H9 (cell line): Measurements from ENCODE around the gene RTN4R. TPM values are rescaled to one million over a fixed set of nuclear protein-coding genes. Genes with fewer than 3 reads are reported as not detected.

ENCODE experiments used
- DNase-seq: peaks from one replicate; pipeline ENCODE4 v3.0.0-alpha.2; 2017
- H2AFZ ChIP-seq: one replicate; pipeline ENCODE4 v1.6.1; 2013; ENCODE audit warnings: mild to moderate bottlenecking, low read length, control low read depth, moderate library complexity
- H2AK5ac ChIP-seq: 2 replicates; pipeline ENCODE4 v1.6.1; 2013; ENCODE audit warnings: low read length, control low read depth, mixed read lengths; ENCODE audit not compliant: insufficient read length
- H2BK120ac ChIP-seq: one replicate; pipeline ENCODE4 v1.6.1; 2013; ENCODE audit warnings: low read depth, mild to moderate bottlenecking, low read length, control low read depth, inconsistent platforms; ENCODE audit not compliant: poor library complexity, severe bottlenecking
- H2BK12ac ChIP-seq: 2 replicates; pipeline ENCODE4 v1.6.1; 2013; ENCODE audit warnings: low read length, control low read depth, mixed read lengths, low read depth; ENCODE audit not compliant: insufficient read length
- H2BK15ac ChIP-seq: 2 replicates; pipeline ENCODE4 v1.6.1; 2013; ENCODE audit warnings: low read depth, low read length, control low read depth
- H2BK20ac ChIP-seq: one replicate; pipeline ENCODE4 v1.6.1; 2013; ENCODE audit warnings: low read depth, mild to moderate bottlenecking, low read length, control low read depth, inconsistent platforms; ENCODE audit not compliant: poor library complexity, severe bottlenecking
- H2BK5ac ChIP-seq: 2 replicates; pipeline ENCODE4 v1.6.1; 2013; ENCODE audit warnings: low read length, control low read depth, mixed read lengths; ENCODE audit not compliant: insufficient read length
- H3K14ac ChIP-seq: 2 replicates; pipeline ENCODE4 v1.6.1; 2013; ENCODE audit warnings: low read length, control low read depth; ENCODE audit not compliant: insufficient read depth
- H3K18ac ChIP-seq: 2 replicates; pipeline ENCODE4 v1.6.1; 2013; ENCODE audit warnings: low read depth, mild to moderate bottlenecking, mixed read lengths, low read length, control low read depth; ENCODE audit not compliant: insufficient read length
- H3K23ac ChIP-seq: 2 replicates; pipeline ENCODE4 v1.6.1; 2013; ENCODE audit warnings: low read length, control low read depth, mixed read lengths, low read depth; ENCODE audit not compliant: insufficient read length
- H3K23me2 ChIP-seq: 2 replicates; pipeline ENCODE4 v1.6.1; 2013; ENCODE audit warnings: low read depth, mild to moderate bottlenecking, mixed read lengths, low read length, control low read depth; ENCODE audit not compliant: insufficient read length, poor library complexity, severe bottlenecking
- H3K27ac ChIP-seq: 2 replicates; pipeline ENCODE4 v1.5.1; 2013; ENCODE audit warnings: low read length, control low read depth, mixed read lengths, low read depth; ENCODE audit not compliant: insufficient read length
- H3K27me3 ChIP-seq: 2 replicates; pipeline ENCODE4 v1.6.1; 2013; ENCODE audit warnings: low read length, control low read depth, inconsistent platforms; ENCODE audit not compliant: insufficient read depth
- H3K4ac ChIP-seq: 2 replicates; pipeline ENCODE4 v1.6.1; 2013; ENCODE audit warnings: low read depth, mild to moderate bottlenecking, control low read depth, inconsistent platforms, low read length, moderate library complexity
- H3K4me1 ChIP-seq: 2 replicates; pipeline ENCODE4 v1.6.1; 2013; ENCODE audit warnings: low read length, control low read depth, inconsistent platforms; ENCODE audit not compliant: insufficient read depth
- H3K4me2 ChIP-seq: 2 replicates; pipeline ENCODE4 v1.6.1; 2013; ENCODE audit warnings: low read length, control low read depth, mixed read lengths; ENCODE audit not compliant: insufficient read length, insufficient read depth
- H3K56ac ChIP-seq: 2 replicates; pipeline ENCODE4 v1.6.1; 2013; ENCODE audit warnings: low read depth, mild to moderate bottlenecking, mixed read lengths, low read length, control low read depth; ENCODE audit not compliant: insufficient read length
- H3K79me1 ChIP-seq: 2 replicates; pipeline ENCODE4 v1.6.1; 2013; ENCODE audit warnings: low read depth, mild to moderate bottlenecking, moderate library complexity, low read length, control low read depth, inconsistent platforms; ENCODE audit not compliant: insufficient read depth, poor library complexity, severe bottlenecking
- H3K79me2 ChIP-seq: 2 replicates; pipeline ENCODE4 v1.6.1; 2013; ENCODE audit warnings: low read length, control low read depth, inconsistent platforms; ENCODE audit not compliant: insufficient read depth
- H3K9ac ChIP-seq: 2 replicates; pipeline ENCODE4 v1.6.1; 2013; ENCODE audit warnings: low read length, control low read depth, mixed read lengths; ENCODE audit not compliant: insufficient read length; ENCODE audit errors: extremely low read depth
- H3K9me3 ChIP-seq: one replicate; pipeline ENCODE4 v1.6.1; 2013; ENCODE audit warnings: low read depth, low read length, inconsistent platforms; ENCODE audit not compliant: control insufficient read depth
- H3T11ph ChIP-seq: one replicate; pipeline ENCODE4 v1.6.1; 2013; ENCODE audit warnings: mild to moderate bottlenecking, low read length, control low read depth, inconsistent platforms
- H4K20me1 ChIP-seq: one replicate; pipeline ENCODE4 v1.6.1; 2013; ENCODE audit not compliant: control insufficient read depth, insufficient read length, insufficient read depth
- H4K5ac ChIP-seq: 2 replicates; pipeline ENCODE4 v1.6.1; 2013; ENCODE audit warnings: low read depth, mild to moderate bottlenecking, mixed read lengths, low read length, control low read depth; ENCODE audit not compliant: insufficient read length
- H4K8ac ChIP-seq: replicated peaks from 2 replicates; pipeline ENCODE4 v1.6.1; 2013; ENCODE audit warnings: low read length, control low read depth, mixed read lengths, low read depth; ENCODE audit not compliant: insufficient read length
- H4K91ac ChIP-seq: 2 replicates; pipeline ENCODE4 v1.6.1; 2013; ENCODE audit warnings: low read depth, mild to moderate bottlenecking, moderate library complexity, mixed read lengths, low read length, control low read depth; ENCODE audit not compliant: insufficient read length
- H3K27ac Mint-ChIP-seq, 3 experiments: 2 replicates in 2 of 3; 3 replicates in 1 of 3; pipeline ENCODE4 v1.8.0; 2020 to 2021; ENCODE audit warnings: mixed read lengths in 3 of 3, mild to moderate bottlenecking in 1 of 3, moderate library complexity in 1 of 3
- H3K27me3 Mint-ChIP-seq: 2 replicates; pipeline ENCODE4 v1.8.0; 2021; ENCODE audit warnings: low read depth, mild to moderate bottlenecking, moderate library complexity, mixed read lengths
- H3K36me3 Mint-ChIP-seq, 3 experiments: 2 replicates in 2 of 3; 3 replicates in 1 of 3; pipeline ENCODE4 v1.8.0; 2020 to 2021; ENCODE audit warnings: low read depth in 3 of 3, mixed read lengths in 3 of 3; ENCODE audit not compliant: insufficient read depth in 1 of 3
- H3K4me1 Mint-ChIP-seq, 2 experiments: 2 replicates each; pipeline ENCODE4 v1.8.0; 2020; ENCODE audit warnings: mixed read lengths in 2 of 2
- H3K4me3 Mint-ChIP-seq, 2 experiments: 2 replicates in 1 of 2; 3 replicates in 1 of 2; pipeline ENCODE4 v1.8.0; 2020 to 2021; ENCODE audit warnings: mild to moderate bottlenecking in 2 of 2, mixed read lengths in 2 of 2, moderate library complexity in 1 of 2
- H3K9me3 Mint-ChIP-seq, 2 experiments: 2 replicates in 1 of 2; 3 replicates in 1 of 2; pipeline ENCODE4 v1.8.0; 2020; ENCODE audit warnings: mild to moderate bottlenecking in 2 of 2, mixed read lengths in 2 of 2, moderate library complexity in 1 of 2
- WGBS: extraction: QIAGEN DNeasy Blood & Tissue Kit; methylation state at CpG from one replicate; pipeline ENCODE4 v1.1.7; 2013; ENCODE audit warnings: missing lambda C conversion rate, low lambda C conversion rate, mixed read lengths; ENCODE audit not compliant: insufficient read length; ENCODE audit errors: extremely low coverage; 5-methylcytosine and 5-hydroxymethylcytosine counted together
- total RNA-seq: library from RNA; stranded (reverse); gene quantifications from 2 replicates; pipeline ENCODE4 v1.2.1, GENCODE V29; 2021
- TF ChIP-seq, protein P1 (sequence below): fragments of 200-600 bp; sonication (generic); conservative IDR thresholded peaks from 3 replicates; pipeline ENCODE4 v1.8.0; 2021; ENCODE audit warnings: antibody characterized with exemption, mild to moderate bottlenecking

The RTN4R gene
- total RNA-seq, 1 experiment from 2014 or later = 19.0 TPM

DNA sequence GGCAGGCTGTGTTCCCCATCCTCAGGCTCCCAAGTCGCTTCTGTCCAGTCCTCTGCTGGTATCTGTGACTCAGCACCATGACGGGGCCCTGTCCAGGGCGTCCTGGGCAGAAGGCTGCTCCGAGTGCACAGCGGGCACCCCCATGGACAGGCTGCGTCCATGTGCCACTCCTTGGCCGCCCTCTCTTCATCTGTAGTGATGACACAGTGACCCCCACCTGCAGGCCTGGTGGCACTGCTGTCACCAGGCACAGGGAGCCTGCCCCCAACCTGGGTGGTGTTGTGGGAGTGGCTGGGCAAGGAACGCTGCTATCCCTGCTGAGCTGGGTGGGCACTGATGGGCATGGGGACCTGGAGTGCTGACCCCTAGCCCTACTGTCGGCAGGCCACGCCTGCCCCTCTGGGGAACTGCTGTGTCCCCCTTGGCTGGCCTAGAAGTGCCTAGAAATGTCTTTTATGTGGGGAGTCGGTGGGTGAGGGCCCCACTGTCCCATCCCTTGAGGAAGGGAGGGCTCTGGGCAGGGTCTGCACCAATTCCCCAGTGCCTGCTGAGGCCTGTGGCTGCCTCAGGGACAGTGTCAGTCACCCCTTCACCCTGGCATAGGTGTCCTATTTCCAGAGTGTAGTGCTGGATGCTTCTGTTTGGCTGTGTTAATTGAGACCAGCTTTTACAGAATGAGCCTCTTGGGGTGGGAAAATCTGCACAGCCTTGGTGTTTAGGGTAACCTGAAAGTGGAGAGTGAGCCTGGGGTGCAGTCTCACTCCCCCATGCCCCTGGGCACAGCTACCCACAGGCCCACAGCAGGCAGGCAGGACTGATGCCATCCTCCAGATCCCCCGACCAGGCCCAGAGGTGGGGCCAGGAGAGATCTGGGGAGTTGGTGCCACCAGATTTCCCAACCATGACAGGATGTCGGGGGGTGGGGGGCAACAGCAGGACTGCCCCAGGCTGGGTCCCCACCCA, 34.5 kb downstream of the RTN4R start:
- H2BK20ac ChIP-seq = no peak overlapping the region
- no peak overlapping the region for H3K27ac ChIP-seq
- H3K14ac ChIP-seq = no peak overlapping the region
- WGBS = no CpG with 5 or more reads among the region's 13 CpGs
- no peak overlapping the region for H3K23ac ChIP-seq
- no peaks in the 10 kb centered on the region for H4K20me1 ChIP-seq
- DNase-seq = no peak
- no peak overlapping the region for H2AFZ ChIP-seq
- Mint-ChIP-seq H3K27ac (no peak overlapping the region; a peak in 1 of 7 replicates), H3K4me3 (no peak overlapping the region), H3K36me3 (no peaks in the 10 kb centered on the region), H3K9me3 (no peaks in the 10 kb centered on the region), H3K27me3 (no peaks in the 10 kb centered on the region), H3K4me1 (0 out of 4 replicates have a peak, but pooled peaks cover 0 to 2% of the 10 kb centered on the region in 2 experiments)
- no peak overlapping the region for H2BK15ac ChIP-seq
- no peak overlapping the region for H3K4ac ChIP-seq
- no peaks in the 10 kb centered on the region for H3K79me1 ChIP-seq
- no peak overlapping the region for H3K56ac ChIP-seq
- no peak overlapping the region for H3K18ac ChIP-seq
- H2BK12ac ChIP-seq = no peak overlapping the region
- no peaks in the 10 kb centered on the region for H3K9me3 ChIP-seq
- H3K23me2 ChIP-seq = no peaks in the 10 kb centered on the region
- H4K8ac ChIP-seq = no peak overlapping the region
- H3K4me2 ChIP-seq = no peak overlapping the region
- H2AK5ac ChIP-seq = no peak overlapping the region
- H3T11ph ChIP-seq = no peak overlapping the region
- H3K9ac ChIP-seq = no peak overlapping the region
- TF ChIP-seq, protein P1, sequence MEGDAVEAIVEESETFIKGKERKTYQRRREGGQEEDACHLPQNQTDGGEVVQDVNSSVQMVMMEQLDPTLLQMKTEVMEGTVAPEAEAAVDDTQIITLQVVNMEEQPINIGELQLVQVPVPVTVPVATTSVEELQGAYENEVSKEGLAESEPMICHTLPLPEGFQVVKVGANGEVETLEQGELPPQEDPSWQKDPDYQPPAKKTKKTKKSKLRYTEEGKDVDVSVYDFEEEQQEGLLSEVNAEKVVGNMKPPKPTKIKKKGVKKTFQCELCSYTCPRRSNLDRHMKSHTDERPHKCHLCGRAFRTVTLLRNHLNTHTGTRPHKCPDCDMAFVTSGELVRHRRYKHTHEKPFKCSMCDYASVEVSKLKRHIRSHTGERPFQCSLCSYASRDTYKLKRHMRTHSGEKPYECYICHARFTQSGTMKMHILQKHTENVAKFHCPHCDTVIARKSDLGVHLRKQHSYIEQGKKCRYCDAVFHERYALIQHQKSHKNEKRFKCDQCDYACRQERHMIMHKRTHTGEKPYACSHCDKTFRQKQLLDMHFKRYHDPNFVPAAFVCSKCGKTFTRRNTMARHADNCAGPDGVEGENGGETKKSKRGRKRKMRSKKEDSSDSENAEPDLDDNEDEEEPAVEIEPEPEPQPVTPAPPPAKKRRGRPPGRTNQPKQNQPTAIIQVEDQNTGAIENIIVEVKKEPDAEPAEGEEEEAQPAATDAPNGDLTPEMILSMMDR = no peak
- no peak overlapping the region for H4K91ac ChIP-seq
- no peak overlapping the region for H2BK120ac ChIP-seq
- H4K5ac ChIP-seq = no peak overlapping the region
- H3K4me1 ChIP-seq = no peaks in the 10 kb centered on the region
- no peaks in the 10 kb centered on the region for H3K79me2 ChIP-seq
- no peaks in the 10 kb centered on the region for H3K27me3 ChIP-seq
- H2BK5ac ChIP-seq = no peak overlapping the region
